Activated T-helper 9 cell treated with anti-CD3 and anti-CD28 coated beads, Interleukin-2, amount 50 U/mL, for 16 hours (primary cell): ENCODE data around the gene BAIAP3.
A peak's percentile ranks its signal among the peaks of the same experiment; 100 is the strongest.

ENCODE experiments used
- DNase-seq: peaks from one replicate; pipeline ENCODE4 v3.0.0-alpha.2; 2020; ENCODE audit warnings: low read depth

BAIAP3 gene

GRCh38 chr16:1348441-1348840, 15.0 kb downstream of the BAIAP3 start:
- DNase-seq: no peak

- DNase-seq: no peak
These were observed 15.5 kb downstream of the BAIAP3 start for GRCh38 chr16:1348926-1349325.

GRCh38 chr16:1349351-1349750, 15.9 kb downstream of the BAIAP3 start:
- DNase-seq: no peak

- DNase-seq: no peak
These were observed 16.5 kb downstream of the BAIAP3 start for GRCh38 chr16:1349951-1350350.

- no peak for DNase-seq
These were observed 17.2 kb downstream of the BAIAP3 start for GRCh38 chr16:1350691-1351090.

- no peak for DNase-seq
These were observed 17.8 kb downstream of the BAIAP3 start for GRCh38 chr16:1351215-1351581.

- DNase-seq: peak; percentile 81
These were observed 18.3 kb downstream of the BAIAP3 start, which contains the start of the genes GNPTG and TSR3 for GRCh38 chr16:1351582-1352362. GNPTG (plus strand) TSS chr16:1351931; CDS start chr16:1351966, 35 bp downstream. TSR3 (minus strand) TSS chr16:1351878; CDS start chr16:1351804, 74 bp downstream.

- no peak for DNase-seq
These were observed 21.5 kb downstream of the BAIAP3 start for GRCh38 chr16:1354815-1355540.

GRCh38 chr16:1355591-1355990, 22.1 kb downstream of the BAIAP3 start:
- no peak for DNase-seq

GRCh38 chr16:1356061-1356900, 22.8 kb downstream of the BAIAP3 start:
- no peak for DNase-seq

- no peak for DNase-seq
These were observed 24.6 kb downstream of the BAIAP3 start for GRCh38 chr16:1357906-1358566.

- no peak for DNase-seq
These were observed 28.4 kb downstream of the BAIAP3 start for GRCh38 chr16:1361685-1362360.

GRCh38 chr16:1362807-1363206, 29.4 kb downstream of the BAIAP3 start:
- DNase-seq: no peak

GRCh38 chr16:1363501-1364041, 30.1 kb downstream of the BAIAP3 start:
- DNase-seq: peak; percentile 59

GRCh38 chr16:1364510-1364909, 31.1 kb downstream of the BAIAP3 start:
- DNase-seq: no peak

- no peak for DNase-seq
These were observed 32.7 kb downstream of the BAIAP3 start for GRCh38 chr16:1366060-1366711.

GRCh38 chr16:1366712-1367299, 33.4 kb downstream of the BAIAP3 start:
- DNase-seq: no peak

- no peak for DNase-seq
These were observed 34.2 kb downstream of the BAIAP3 start for GRCh38 chr16:1367486-1368174.
